ENCODE results near the gene PDSS2. TPM values are rescaled to one million over a fixed set of nuclear protein-coding genes. Genes with fewer than 3 reads are reported as not detected.

Gene PDSS2, protein sequence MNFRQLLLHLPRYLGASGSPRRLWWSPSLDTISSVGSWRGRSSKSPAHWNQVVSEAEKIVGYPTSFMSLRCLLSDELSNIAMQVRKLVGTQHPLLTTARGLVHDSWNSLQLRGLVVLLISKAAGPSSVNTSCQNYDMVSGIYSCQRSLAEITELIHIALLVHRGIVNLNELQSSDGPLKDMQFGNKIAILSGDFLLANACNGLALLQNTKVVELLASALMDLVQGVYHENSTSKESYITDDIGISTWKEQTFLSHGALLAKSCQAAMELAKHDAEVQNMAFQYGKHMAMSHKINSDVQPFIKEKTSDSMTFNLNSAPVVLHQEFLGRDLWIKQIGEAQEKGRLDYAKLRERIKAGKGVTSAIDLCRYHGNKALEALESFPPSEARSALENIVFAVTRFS
- total RNA-seq: 10 to 100 TPM; 11.5 to 11.8 TPM

DNA sequence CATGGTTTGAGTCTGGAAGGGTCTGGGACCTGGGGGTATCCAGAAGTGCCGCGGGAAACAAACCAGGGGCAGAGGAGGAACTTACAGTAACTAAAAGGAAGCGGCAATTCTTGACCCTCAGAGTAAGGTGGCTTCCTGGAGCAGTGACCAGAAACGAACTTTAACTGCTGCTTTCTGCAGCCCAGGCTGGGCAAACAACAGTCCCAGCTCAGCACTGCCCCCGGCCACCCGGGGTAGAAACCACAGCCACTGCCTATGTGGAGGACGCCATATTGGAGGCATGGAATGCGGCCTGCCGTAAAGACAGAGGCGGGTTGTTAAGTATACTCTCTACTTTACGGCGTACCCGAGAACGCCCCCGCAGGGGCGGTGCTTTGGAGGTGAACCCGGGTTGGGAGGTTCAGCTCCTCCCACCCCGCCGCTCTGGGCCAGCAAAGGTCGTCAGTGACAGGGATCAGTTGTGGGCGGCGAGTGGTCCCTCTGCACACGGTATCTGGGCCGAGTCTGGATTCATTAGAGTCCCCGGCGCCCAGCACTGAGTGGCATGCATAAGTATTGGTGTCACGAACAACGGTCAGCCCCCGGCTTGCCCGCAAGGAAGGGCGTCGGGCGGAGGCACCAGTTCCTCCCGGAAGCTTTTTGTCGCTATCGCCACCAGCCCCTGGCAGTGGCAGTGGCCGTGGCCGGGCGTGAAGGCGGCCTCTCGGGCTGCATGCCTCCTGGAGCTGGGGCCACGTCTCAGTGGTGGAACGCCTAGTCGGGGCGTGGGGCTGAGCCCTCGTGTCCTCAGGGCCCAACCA lies at the start of gene PDSS2:
Gene PDSS2, minus strand, starts transcription at position 282 of the 800 bp plus-strand sequence. Its CDS starts 279 bp downstream, at position 3.
- peak; percentile 98 for DNase-seq
- H3K9me3 Mint-ChIP-seq: no peaks in the 10 kb centered on the region
- peak within 1 kb of the TSS; percentile 93 for H3K27ac Mint-ChIP-seq
- CTCF ChIA-PET: interaction anchor here (0.9 to 2.2 kb wide), 13 partner anchors 24 to 389 kb away, joined by 3 to 8 read pairs (median 5); no protein-coding TSS in a partner anchor
- H3K27me3 Mint-ChIP-seq: no peaks in the 10 kb centered on the region
- POLR2A ChIA-PET: interaction anchor here (0.6 to 2.8 kb wide), 33 partner anchors 9 to 836 kb away, joined by 3 to 10 read pairs (median 4); partner anchors contain the start of genes AFG1L, BEND3 and SCML4
- H3K4me1 Mint-ChIP-seq: peaks cover 25% of the 10 kb centered on the region
- peak within 1 kb of the TSS; percentile 94 for H3K4me3 Mint-ChIP-seq
- H3K36me3 Mint-ChIP-seq (ENCODE audit: low read depth): peaks cover 4% of the 10 kb centered on the region

DNA sequence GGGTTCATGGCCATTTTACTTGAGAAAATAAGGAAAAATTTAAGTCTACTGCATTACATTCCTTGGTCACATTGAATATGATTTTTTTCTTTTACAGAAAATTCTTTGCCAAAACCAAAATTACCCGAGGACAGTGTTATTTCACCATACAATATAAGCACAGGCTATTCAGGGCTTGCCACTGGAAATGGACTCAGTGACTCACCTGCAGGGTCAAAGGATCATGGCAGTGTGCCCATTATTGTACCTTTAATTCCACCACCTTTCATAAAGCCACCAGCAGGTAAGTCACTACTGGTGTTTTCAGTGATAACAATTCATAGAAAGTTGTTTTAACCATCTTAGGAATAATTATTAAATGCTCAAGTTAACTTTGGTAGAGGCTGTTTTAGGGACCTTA lies 46.8 kb upstream of the PDSS2 start:
- Mint-ChIP-seq H3K27me3 (peaks cover 22% of the 10 kb centered on the region), H3K36me3 (ENCODE audit: low read depth) (no peaks in the 10 kb centered on the region), H3K4me3 (no peak overlapping the region), H3K4me1 (no peaks in the 10 kb centered on the region), H3K9me3 (no peaks in the 10 kb centered on the region), H3K27ac (no peak overlapping the region)
- DNase-seq: no peak
- CTCF ChIA-PET: no interaction called here
- POLR2A ChIA-PET: no interaction called here

DNA sequence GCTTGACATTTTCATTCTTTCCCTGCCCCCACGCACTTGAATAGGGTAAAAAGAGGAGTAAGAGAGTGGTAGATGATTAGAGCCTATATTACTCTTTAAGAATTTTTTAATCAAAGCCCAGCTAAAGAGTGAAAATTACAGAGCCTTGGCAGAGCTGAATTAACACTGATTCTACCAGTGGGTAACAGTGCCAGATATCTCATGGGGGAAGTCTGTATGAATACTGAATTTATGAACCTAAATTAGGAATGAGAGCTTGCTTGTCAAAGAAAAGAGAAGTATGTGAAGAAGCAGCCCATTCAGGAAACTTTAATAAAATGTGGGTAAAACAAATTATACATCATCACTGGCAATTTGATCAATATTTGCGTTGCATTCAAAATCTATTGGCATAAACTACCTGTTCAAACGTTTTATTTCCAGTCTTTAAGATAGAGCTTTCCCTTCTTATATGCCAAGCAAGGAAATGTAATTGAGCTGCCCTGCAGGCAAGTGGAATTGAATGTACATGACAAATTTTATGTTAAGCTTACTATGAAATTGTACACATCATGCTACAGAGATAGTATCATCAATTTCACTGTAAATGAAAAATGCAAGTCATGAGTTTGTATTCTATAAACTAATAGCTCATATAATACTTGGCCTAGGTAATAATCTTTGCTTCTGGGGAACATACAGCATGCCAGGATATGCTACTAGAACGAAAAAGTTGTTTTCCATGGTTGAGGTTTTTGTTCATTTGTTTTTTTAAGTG lies 45.1 kb upstream of the PDSS2 start:
- CTCF ChIA-PET: interaction anchor here (0.8 kb wide), 1 partner anchor 186 kb away, joined by 3 read pairs; no protein-coding TSS in a partner anchor
- peaks cover 22% of the 10 kb centered on the region for H3K27me3 Mint-ChIP-seq
- H3K27ac Mint-ChIP-seq: no peak overlapping the region
- DNase-seq: no peak
- no peak overlapping the region for H3K4me3 Mint-ChIP-seq
- no peaks in the 10 kb centered on the region for H3K9me3 Mint-ChIP-seq
- H3K36me3 Mint-ChIP-seq (ENCODE audit: low read depth): no peaks in the 10 kb centered on the region
- POLR2A ChIA-PET: no interaction called here
- no peaks in the 10 kb centered on the region for H3K4me1 Mint-ChIP-seq

DNA sequence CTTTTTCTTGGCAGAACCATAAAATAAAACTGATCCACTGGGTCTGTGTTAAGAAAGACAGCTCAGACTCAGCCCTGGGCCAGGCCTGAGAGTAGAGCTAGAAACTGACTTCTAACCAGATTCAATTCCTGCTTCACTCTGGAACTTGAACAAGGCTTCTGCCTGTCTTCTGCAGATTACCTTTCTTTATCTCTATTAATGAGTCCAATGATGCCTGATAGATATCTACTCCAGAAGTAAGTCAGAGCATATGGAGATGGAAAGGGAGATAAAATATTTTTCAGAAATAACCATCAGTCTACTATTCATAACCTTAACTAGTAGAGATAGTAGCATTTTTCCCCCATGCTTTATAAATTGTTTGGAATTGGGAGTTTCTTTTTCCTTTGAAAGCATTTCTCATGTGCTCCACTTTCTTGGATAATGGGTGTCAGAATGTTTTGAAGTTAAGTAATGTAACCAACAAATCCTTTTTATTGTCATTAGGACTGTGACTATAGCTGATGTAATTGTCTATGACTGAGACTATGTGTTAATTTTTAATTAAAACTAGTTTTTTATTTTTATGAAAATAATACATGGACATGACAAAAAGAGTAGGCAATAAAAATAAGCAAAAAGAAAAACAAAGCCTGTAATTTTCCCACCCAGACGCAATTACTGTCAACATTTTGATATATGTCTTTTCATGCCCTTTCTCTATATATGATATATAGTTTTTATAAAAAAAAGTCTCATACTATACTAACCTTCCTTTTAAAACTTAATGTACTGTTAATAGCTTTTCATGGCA lies 37.7 kb upstream of the PDSS2 start:
- Mint-ChIP-seq H3K27ac (no peak overlapping the region), H3K9me3 (no peaks in the 10 kb centered on the region), H3K4me3 (no peak overlapping the region), H3K27me3 (peaks cover 33% of the 10 kb centered on the region), H3K4me1 (no peaks in the 10 kb centered on the region), H3K36me3 (ENCODE audit: low read depth) (no peaks in the 10 kb centered on the region)
- CTCF ChIA-PET: no interaction called here
- DNase-seq: no peak
- POLR2A ChIA-PET: no interaction called here

DNA sequence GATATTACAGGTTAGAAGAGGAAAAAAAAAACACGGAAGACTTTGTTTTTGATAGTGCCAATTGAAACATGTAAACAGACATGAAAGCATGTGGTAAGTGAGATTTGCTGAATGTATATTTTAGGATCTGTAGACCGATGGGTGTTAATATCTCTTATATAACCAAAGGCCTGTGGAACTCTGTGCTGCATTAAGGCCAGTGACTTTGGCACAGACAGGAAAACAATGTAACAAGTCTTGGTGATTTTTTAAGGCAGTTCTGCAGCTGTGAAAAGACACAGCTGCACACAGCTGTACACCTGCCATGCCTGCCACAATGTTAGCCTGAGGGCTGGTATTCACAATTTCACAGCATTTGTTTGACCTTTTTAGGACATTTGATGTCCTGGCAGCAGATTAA lies 36.6 kb upstream of the PDSS2 start:
- no peak overlapping the region for H3K27ac Mint-ChIP-seq
- ChIA-PET POLR2A (no interaction called here), CTCF (no interaction called here)

DNA sequence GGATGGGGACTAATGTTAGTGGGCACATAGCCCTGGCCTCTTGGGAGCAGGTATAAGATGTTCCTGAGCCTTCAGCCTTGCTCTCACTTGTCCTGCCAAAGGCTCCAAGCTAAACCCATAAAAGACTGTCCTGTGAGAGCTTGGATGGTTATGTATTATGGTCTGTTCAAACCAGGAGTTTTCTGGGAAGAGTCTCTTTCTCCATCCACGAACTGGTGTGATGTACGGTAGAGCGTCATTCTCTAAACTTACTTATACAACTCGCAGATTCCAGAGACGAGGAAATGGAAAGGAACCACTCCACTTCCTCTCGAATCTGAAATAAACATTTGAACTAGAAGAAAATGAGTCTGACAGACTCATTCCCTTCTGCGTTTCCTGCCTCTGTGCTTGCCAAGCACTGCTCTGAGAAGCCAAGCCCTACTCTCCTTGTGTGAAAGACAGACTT lies 35.9 kb upstream of the PDSS2 start:
- Mint-ChIP-seq H3K36me3 (ENCODE audit: low read depth) (no peaks in the 10 kb centered on the region), H3K27me3 (peaks cover 35% of the 10 kb centered on the region), H3K4me1 (peaks cover 13% of the 10 kb centered on the region), H3K27ac (no peak overlapping the region), H3K9me3 (no peaks in the 10 kb centered on the region), H3K4me3 (no peak overlapping the region)
- ChIA-PET CTCF (no interaction called here), POLR2A (no interaction called here)
- no peak for DNase-seq

More for the DNA sequence above, 36.6 kb upstream of the PDSS2 start:
- Mint-ChIP-seq H3K36me3 (ENCODE audit: low read depth) (no peaks in the 10 kb centered on the region), H3K9me3 (no peaks in the 10 kb centered on the region), H3K4me1 (peaks cover 6% of the 10 kb centered on the region), H3K27me3 (peaks cover 27% of the 10 kb centered on the region), H3K4me3 (no peak overlapping the region)
- DNase-seq: no peak

DNA sequence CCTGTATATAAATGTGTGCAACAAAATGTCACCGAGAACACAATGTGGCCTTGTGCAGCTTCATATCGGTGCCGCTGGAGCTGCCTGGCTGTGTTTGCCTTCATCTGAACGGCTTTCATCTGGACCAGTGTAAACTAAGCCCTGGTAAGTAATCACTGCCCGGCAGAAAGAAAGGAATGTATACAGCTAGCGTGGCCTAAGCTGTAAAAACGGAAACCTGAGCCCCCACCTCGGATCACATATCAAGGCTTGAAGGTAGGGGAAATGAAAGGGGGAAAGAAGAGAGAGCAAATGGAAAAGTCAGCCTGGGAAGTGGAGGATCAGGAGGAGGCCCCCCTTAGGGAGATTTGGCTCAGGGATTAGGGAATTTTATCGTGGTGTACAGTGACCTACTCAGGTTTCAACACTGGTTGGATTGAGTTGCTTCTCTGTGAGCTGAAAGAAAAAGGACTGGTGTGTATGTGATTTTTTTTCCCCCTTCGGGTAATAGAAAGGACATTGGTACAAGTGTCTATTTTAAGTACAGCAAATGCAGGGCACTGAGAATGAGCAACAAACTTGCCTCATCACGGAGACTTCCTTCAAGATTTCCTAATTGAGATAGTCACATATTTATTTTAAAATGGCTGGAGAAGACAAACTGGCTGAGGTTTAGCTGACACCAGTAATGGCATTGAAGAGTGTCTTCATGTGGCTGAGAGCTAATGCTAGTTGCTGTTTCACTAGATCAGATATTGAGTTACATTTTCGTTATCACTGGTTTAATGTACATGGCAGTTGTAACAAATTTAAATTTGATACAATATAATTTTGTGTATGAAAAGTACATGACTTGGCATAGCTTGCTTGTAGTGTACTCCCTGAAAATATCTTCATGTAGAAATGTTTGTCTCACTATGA lies 34.0 kb upstream of the PDSS2 start:
- POLR2A ChIA-PET: no interaction called here
- H3K4me1 Mint-ChIP-seq: peaks cover 20% of the 10 kb centered on the region
- DNase-seq: no peak

DNA sequence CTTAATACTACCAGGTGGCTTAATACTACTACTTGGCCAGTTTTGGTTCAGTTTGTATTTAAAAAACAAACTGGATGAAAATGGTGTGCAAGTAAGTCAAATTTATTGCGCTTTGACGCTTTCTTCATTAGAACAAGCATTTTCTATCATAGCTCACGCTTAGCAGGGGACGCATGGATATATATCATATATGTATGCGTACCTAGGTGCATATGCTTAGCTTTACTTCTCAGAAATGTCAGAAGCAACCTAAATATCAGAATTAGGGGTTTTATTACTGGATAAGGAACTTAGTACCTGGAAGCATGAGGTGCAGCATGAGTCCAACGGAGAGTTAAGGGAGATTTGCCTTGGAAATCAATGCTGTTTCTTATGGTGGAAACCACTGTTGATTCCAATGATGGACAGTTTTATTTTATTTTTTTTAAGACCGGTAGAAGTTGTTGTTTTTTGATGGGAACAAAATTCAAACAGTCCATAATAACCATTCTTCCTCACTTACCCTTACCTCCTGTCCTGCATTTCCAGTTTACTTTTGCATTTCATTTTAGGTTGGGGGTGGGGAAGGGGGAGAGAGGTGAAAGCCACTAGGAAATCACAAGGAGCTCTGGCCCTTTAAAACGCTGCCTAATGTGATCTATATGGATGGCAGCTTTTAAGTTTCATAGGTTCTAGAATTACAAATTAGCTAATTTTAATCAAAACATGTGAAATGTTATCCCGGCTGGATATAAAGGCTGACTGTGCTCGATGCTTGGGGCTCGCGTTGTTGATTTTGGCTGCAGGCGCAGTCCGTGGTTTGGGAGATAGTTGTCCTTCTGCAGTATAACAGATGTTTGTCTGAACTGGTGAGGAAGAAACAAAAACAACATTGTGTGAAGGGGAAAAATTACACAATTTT lies 32.6 kb upstream of the PDSS2 start:
- Mint-ChIP-seq H3K27ac (no peak overlapping the region), H3K27me3 (peaks cover 45% of the 10 kb centered on the region), H3K36me3 (ENCODE audit: low read depth) (no peaks in the 10 kb centered on the region), H3K4me3 (peak overlapping the region; percentile 72), H3K4me1 (peaks cover 24% of the 10 kb centered on the region), H3K9me3 (no peaks in the 10 kb centered on the region)
- DNase-seq: no peak
- POLR2A ChIA-PET: interaction anchor here (1.5 kb wide), 1 partner anchor 32 kb away, joined by 10 read pairs; the partner anchor contains the start of gene PDSS2
- CTCF ChIA-PET: no interaction called here

More for the DNA sequence above, 34.0 kb upstream of the PDSS2 start:
- Mint-ChIP-seq H3K27me3 (peaks cover 36% of the 10 kb centered on the region), H3K27ac (no peak overlapping the region), H3K4me3 (no peak overlapping the region), H3K36me3 (ENCODE audit: low read depth) (no peaks in the 10 kb centered on the region), H3K9me3 (no peaks in the 10 kb centered on the region)
- CTCF ChIA-PET: interaction anchor here (0.5 to 1.6 kb wide), 3 partner anchors 175 to 285 kb away, joined by 3 read pairs; no protein-coding TSS in a partner anchor

DNA sequence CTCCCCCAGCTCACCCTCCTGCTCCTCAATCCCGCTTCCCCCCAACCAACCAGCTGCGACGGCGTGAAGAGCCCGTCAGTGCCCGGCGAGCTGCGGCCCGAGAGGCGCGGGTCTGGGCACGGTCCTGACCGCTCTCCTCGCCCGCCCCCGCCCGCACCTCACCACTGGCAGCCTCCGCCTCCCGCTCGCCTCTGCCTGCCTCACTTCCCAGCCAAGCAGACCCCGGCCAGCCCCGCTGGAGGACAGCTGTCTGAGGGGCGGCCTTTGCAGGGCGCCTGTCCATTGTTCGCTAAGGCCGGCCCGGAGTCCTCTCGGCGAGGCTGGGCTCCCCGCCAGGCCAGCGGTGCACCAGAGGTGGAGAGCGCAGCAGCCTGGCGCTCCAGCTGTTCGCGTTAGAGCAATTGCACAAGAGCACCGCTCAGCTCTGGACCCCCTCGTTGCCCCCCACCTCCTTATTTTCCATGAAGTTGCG lies 31.8 kb upstream of the PDSS2 start:
- H3K27me3 Mint-ChIP-seq: peaks cover 53% of the 10 kb centered on the region
- H3K4me1 Mint-ChIP-seq: peaks cover 24% of the 10 kb centered on the region
- ChIA-PET POLR2A (interaction anchor here (1.5 kb wide), 1 partner anchor 32 kb away, joined by 10 read pairs; the partner anchor contains the start of gene PDSS2), CTCF (no interaction called here)
- no peaks in the 10 kb centered on the region for H3K36me3 Mint-ChIP-seq (ENCODE audit: low read depth)
- no peaks in the 10 kb centered on the region for H3K9me3 Mint-ChIP-seq
- H3K4me3 Mint-ChIP-seq: peak overlapping the region; percentile 72
- H3K27ac Mint-ChIP-seq: no peak overlapping the region
- no peak for DNase-seq

DNA sequence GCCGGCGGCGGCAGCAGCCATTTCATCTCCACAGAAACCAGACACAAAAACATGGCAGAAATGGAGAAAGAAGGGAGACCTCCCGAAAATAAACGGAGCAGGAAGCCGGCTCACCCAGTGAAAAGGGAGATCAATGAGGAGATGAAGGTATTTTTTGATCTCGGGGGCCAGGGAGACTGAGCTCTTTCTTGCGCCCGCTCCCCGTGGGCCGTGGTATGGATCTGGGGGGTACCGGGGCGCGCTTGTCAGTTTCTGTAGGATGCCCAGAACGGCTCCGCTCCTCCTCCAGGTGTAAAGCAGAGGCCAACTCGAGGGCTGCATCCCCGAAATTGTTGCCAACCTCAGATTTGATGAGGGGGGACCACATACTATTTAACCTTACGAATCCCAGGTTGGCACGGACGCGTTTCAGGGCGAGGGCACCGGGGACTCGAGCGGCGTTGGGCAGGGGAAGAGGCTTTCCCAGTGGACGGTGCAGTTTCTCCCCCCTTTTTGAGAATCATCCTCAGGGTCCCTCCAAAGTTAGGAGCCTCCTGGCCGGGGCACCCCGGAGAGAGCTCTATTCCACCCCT lies 31.3 kb upstream of the PDSS2 start:
- ChIA-PET CTCF (no interaction called here), POLR2A (interaction anchor here (1.5 kb wide), 1 partner anchor 31 kb away, joined by 10 read pairs; the partner anchor contains the start of gene PDSS2)
- peaks cover 52% of the 10 kb centered on the region for H3K27me3 Mint-ChIP-seq
- H3K4me3 Mint-ChIP-seq: peak overlapping the region; percentile 72
- H3K4me1 Mint-ChIP-seq: peaks cover 24% of the 10 kb centered on the region
- no peak overlapping the region for H3K27ac Mint-ChIP-seq
- H3K9me3 Mint-ChIP-seq: no peaks in the 10 kb centered on the region
- H3K36me3 Mint-ChIP-seq (ENCODE audit: low read depth): no peaks in the 10 kb centered on the region
- DNase-seq: no peak

All from activated CD4-positive, alpha-beta memory T cell treated with anti-CD3 and anti-CD28 coated beads, Interleukin-2, amount 10 ng/mL, durations not matched to agents 7 days and 5 days (primary cell).